NCI-H2171 treated with DMSO at 0.1 percent for 48 hours (cell line): ENCODE results near the gene SIAH2.

Experiments
- DNase-seq: peaks from one replicate; lab custom pipeline; 2025; lab: John Stamatoyannopoulos, UW

The SIAH2 gene

GRCh38 chr3:150733936-150734794, 28.8 kb downstream of the SIAH2 start:
- DNase-seq: no peak

GRCh38 chr3:150733373-150733935, 29.5 kb downstream of the SIAH2 start:
- DNase-seq: no peak

- DNase-seq: no peak
Observed at GRCh38 chr3:150729682-150730360, 33.1 kb downstream of the SIAH2 start.

GRCh38 chr3:150727653-150728502, 35.1 kb downstream of the SIAH2 start:
- no peak for DNase-seq

GRCh38 chr3:150725548-150725947, 37.4 kb downstream of the SIAH2 start:
- no peak for DNase-seq

- no peak for DNase-seq
Observed at GRCh38 chr3:150723946-150724345, 39.0 kb downstream of the SIAH2 start.

- DNase-seq: no peak
Observed at GRCh38 chr3:150722267-150722666, 40.7 kb downstream of the SIAH2 start.

GRCh38 chr3:150721285-150722130, 41.5 kb downstream of the SIAH2 start:
- DNase-seq: peak; percentile 79

GRCh38 chr3:150720444-150720843, 42.5 kb downstream of the SIAH2 start:
- no peak for DNase-seq

GRCh38 chr3:150710097-150710496, 52.9 kb downstream of the SIAH2 start:
- DNase-seq: no peak

GRCh38 chr3:150703756-150704344, 59.1 kb downstream of the SIAH2 start, which contains the start of gene ERICH6:
Gene ERICH6 (minus strand): TSS chr3:150703920. CDS start chr3:150703898, 22 bp downstream.
- peak; percentile 82 for DNase-seq

GRCh38 chr3:150703299-150703755, 59.6 kb downstream of the SIAH2 start:
- peak; percentile 26 for DNase-seq

GRCh38 chr3:150699068-150699639, 63.8 kb downstream of the SIAH2 start:
- no peak for DNase-seq

GRCh38 chr3:150697646-150698045, 65.3 kb downstream of the SIAH2 start:
- no peak for DNase-seq

GRCh38 chr3:150691414-150692040, 71.4 kb downstream of the SIAH2 start:
- DNase-seq: no peak
